Mammary epithelial cell (primary cell): ENCODE data around the gene MTMR6.

Experiments used
- EZH2 ChIP-seq: IDR thresholded peaks from 2 replicates; pipeline ENCODE4 v1.6.1; 2012; ENCODE audit warnings: low read length, inconsistent platforms, borderline replicate concordance
- TF ChIP-seq, protein P1 (sequence below), 2 donors: IDR thresholded peaks in 1 of 2; conservative IDR thresholded peaks in 1 of 2; 2 replicates each; pipeline ENCODE4 v1.5.1; 2011 to 2012; ENCODE audit warnings: inconsistent platforms in 2 of 2, low read length in 2 of 2, mild to moderate bottlenecking in 2 of 2, control low read depth in 1 of 2, low read depth in 1 of 2; ENCODE audit not compliant: insufficient read depth in 1 of 2; ENCODE audit errors: extremely low read depth in 1 of 2

GRCh38 chr13:25227690-25228089 is 59.6 kb downstream of the MTMR6 start:
- no peak for TF ChIP-seq EZH2
- TF ChIP-seq, protein P1, sequence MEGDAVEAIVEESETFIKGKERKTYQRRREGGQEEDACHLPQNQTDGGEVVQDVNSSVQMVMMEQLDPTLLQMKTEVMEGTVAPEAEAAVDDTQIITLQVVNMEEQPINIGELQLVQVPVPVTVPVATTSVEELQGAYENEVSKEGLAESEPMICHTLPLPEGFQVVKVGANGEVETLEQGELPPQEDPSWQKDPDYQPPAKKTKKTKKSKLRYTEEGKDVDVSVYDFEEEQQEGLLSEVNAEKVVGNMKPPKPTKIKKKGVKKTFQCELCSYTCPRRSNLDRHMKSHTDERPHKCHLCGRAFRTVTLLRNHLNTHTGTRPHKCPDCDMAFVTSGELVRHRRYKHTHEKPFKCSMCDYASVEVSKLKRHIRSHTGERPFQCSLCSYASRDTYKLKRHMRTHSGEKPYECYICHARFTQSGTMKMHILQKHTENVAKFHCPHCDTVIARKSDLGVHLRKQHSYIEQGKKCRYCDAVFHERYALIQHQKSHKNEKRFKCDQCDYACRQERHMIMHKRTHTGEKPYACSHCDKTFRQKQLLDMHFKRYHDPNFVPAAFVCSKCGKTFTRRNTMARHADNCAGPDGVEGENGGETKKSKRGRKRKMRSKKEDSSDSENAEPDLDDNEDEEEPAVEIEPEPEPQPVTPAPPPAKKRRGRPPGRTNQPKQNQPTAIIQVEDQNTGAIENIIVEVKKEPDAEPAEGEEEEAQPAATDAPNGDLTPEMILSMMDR (conservative IDR thresholded peaks at IDR 0.05 in 1 of 2, IDR thresholded peaks at IDR 0.05 in 1 of 2; ENCODE audit: extremely low read depth in 1 of 2, insufficient read depth in 1 of 2, low read depth in 1 of 2, low read length in 2 of 2) = no peak
